Panc1 (cell line): ENCODE results near the gene DCAF10.

ENCODE experiments used
- CTCF ChIP-seq: fragments of 450-650 bp; IDR thresholded peaks from 2 replicates; pipeline ENCODE4 v1.5.1; 2017; ENCODE audit warnings: mild to moderate bottlenecking
- SIN3A ChIP-seq: IDR thresholded peaks from 2 replicates; pipeline ENCODE4 v1.6.1; 2012; ENCODE audit warnings: low read depth, mild to moderate bottlenecking, low read length, moderate library complexity, borderline replicate concordance; ENCODE audit not compliant: insufficient read depth

- TF ChIP-seq CTCF = no peak
- peak; percentile 45; the same call in 1 of the 2 replicates for TF ChIP-seq SIN3A
These were observed 15.7 kb upstream of the DCAF10 start, which contains the start of gene EXOSC3 for GRCh38 chr9:37784616-37785483.
